ENCODE data around the gene PMS1.
"Not testable (repeated sequence)": the region's sequence is repeated elsewhere in the genome, so short reads cannot be mapped to it uniquely, and the experiment has no call there.

The PMS1 gene

GRCh38 chr2:189783927-189784867, at the start of gene PMS1, which contains the start of gene ORMDL1:
PMS1 (plus strand) TSS chr2:189784450; CDS start chr2:189791810, 7,360 bp downstream.
ORMDL1 (minus strand) TSS chr2:189784339; CDS start chr2:189782595, 1,744 bp downstream.
- peak within 1 kb of the TSS; percentile 83 for H3K4me3 ChIP-seq (ENCODE audit: low read depth, low read length)
- DNase-seq (ENCODE audit: low read depth) = peak; percentile 89

GRCh38 chr2:189751080-189751658, 33.1 kb upstream of the PMS1 start:
- no peak for DNase-seq (ENCODE audit: low read depth)
- no peak overlapping the region for H3K4me3 ChIP-seq (ENCODE audit: low read depth, low read length)

GRCh38 chr2:189756311-189756952, 27.8 kb upstream of the PMS1 start:
- H3K4me3 ChIP-seq (ENCODE audit: low read depth, low read length) = no peak overlapping the region
- DNase-seq (ENCODE audit: low read depth) = no peak

- not testable (repeated sequence) for DNase-seq (ENCODE audit: low read depth); H3K4me3 ChIP-seq (ENCODE audit: low read depth, low read length)
Measured at GRCh38 chr2:189760154-189760553, 24.1 kb upstream of the PMS1 start.

- H3K4me3 ChIP-seq (ENCODE audit: low read depth, low read length) = peak overlapping the region; percentile 88
- no peak for DNase-seq (ENCODE audit: low read depth)
Measured at GRCh38 chr2:189762229-189762550, 22.1 kb upstream of the PMS1 start.

- peak within 1 kb of the TSS; percentile 88 for H3K4me3 ChIP-seq (ENCODE audit: low read depth, low read length)
- peak; percentile 72 for DNase-seq (ENCODE audit: low read depth)
Measured at GRCh38 chr2:189762551-189763298, 21.5 kb upstream of the PMS1 start, which contains the start of gene OSGEPL1. OSGEPL1 (minus strand) TSS chr2:189762792; CDS start chr2:189761640, 1,152 bp downstream.

- DNase-seq (ENCODE audit: low read depth) = no peak
- H3K4me3 ChIP-seq (ENCODE audit: low read depth, low read length) = no peak overlapping the region
Measured at GRCh38 chr2:189763908-189764661, 20.2 kb upstream of the PMS1 start.

- no peak overlapping the region for H3K4me3 ChIP-seq (ENCODE audit: low read depth, low read length)
- DNase-seq (ENCODE audit: low read depth) = no peak
Measured at GRCh38 chr2:189770590-189771322, 13.5 kb upstream of the PMS1 start.

- H3K4me3 ChIP-seq (ENCODE audit: low read depth, low read length) = no peak overlapping the region
- no peak for DNase-seq (ENCODE audit: low read depth)
Measured at GRCh38 chr2:189772212-189772611, 12.0 kb upstream of the PMS1 start.

- H3K4me3 ChIP-seq (ENCODE audit: low read depth, low read length) = peak overlapping the region; percentile 83
- DNase-seq (ENCODE audit: low read depth) = no peak
Measured at GRCh38 chr2:189782221-189782671, 2.0 kb upstream of the PMS1 start.

- H3K4me3 ChIP-seq (ENCODE audit: low read depth, low read length) = peak overlapping the region; percentile 83
- no peak for DNase-seq (ENCODE audit: low read depth)
Measured at GRCh38 chr2:189783451-189783926, 761 bp upstream of the PMS1 start.

- no peak overlapping the region for H3K4me3 ChIP-seq (ENCODE audit: low read depth, low read length)
- no peak for DNase-seq (ENCODE audit: low read depth)
Measured at GRCh38 chr2:189791338-189792042, 7.2 kb downstream of the PMS1 start.

GRCh38 chr2:189794310-189794709, 10.1 kb downstream of the PMS1 start:
- DNase-seq (ENCODE audit: low read depth) = no peak
- H3K4me3 ChIP-seq (ENCODE audit: low read depth, low read length) = no peak overlapping the region

GRCh38 chr2:189797902-189798301, 13.7 kb downstream of the PMS1 start:
- H3K4me3 ChIP-seq (ENCODE audit: low read depth, low read length) = no peak overlapping the region
- no peak for DNase-seq (ENCODE audit: low read depth)

- DNase-seq (ENCODE audit: low read depth) = no peak
- no peak overlapping the region for H3K4me3 ChIP-seq (ENCODE audit: low read depth, low read length)
Measured at GRCh38 chr2:189798312-189799029, 14.2 kb downstream of the PMS1 start.

- no peak for DNase-seq (ENCODE audit: low read depth)
- H3K4me3 ChIP-seq (ENCODE audit: low read depth, low read length) = no peak overlapping the region
Measured at GRCh38 chr2:189799030-189799331, 14.7 kb downstream of the PMS1 start.

- no peak overlapping the region for H3K4me3 ChIP-seq (ENCODE audit: low read depth, low read length)
- DNase-seq (ENCODE audit: low read depth) = peak; percentile 49
Measured at GRCh38 chr2:189799531-189799930, 15.3 kb downstream of the PMS1 start.

Measured in skeletal muscle cell (primary cell).